ENCODE measurements around the gene FRRS1L.
A peak's percentile ranks its signal among the peaks of the same experiment; 100 is the strongest.

Gene FRRS1L

GRCh38 chr9:109101202-109101595, 65.8 kb downstream of the FRRS1L start:
- no peak for DNase-seq

- no peak for DNase-seq
These were observed 66.4 kb downstream of the FRRS1L start for GRCh38 chr9:109100543-109101201.

- DNase-seq = no peak
These were observed 68.1 kb downstream of the FRRS1L start for GRCh38 chr9:109098960-109099308.

- peak; percentile 38 for DNase-seq
These were observed 68.7 kb downstream of the FRRS1L start for GRCh38 chr9:109098171-109098959.

- DNase-seq = no peak
These were observed 69.9 kb downstream of the FRRS1L start for GRCh38 chr9:109097146-109097545.

GRCh38 chr9:109095321-109095720, 71.7 kb downstream of the FRRS1L start:
- DNase-seq = no peak

GRCh38 chr9:109094268-109094667, 72.8 kb downstream of the FRRS1L start:
- DNase-seq = no peak

GRCh38 chr9:109092587-109092986, 74.5 kb downstream of the FRRS1L start:
- DNase-seq = no peak

- no peak for DNase-seq
These were observed 74.9 kb downstream of the FRRS1L start for GRCh38 chr9:109092051-109092580.

GRCh38 chr9:109088221-109088620, 78.8 kb downstream of the FRRS1L start:
- DNase-seq = no peak

- DNase-seq = no peak
These were observed 79.3 kb downstream of the FRRS1L start for GRCh38 chr9:109087795-109088194.

GRCh38 chr9:109086221-109086620, 80.8 kb downstream of the FRRS1L start:
- no peak for DNase-seq

GRCh38 chr9:109085510-109085909, 81.5 kb downstream of the FRRS1L start:
- DNase-seq = no peak

- DNase-seq = no peak
These were observed 83.1 kb downstream of the FRRS1L start for GRCh38 chr9:109083813-109084405.

- DNase-seq = no peak
These were observed 83.9 kb downstream of the FRRS1L start for GRCh38 chr9:109083141-109083540.

- no peak for DNase-seq
These were observed 84.9 kb downstream of the FRRS1L start for GRCh38 chr9:109082091-109082620.

All from NCI-H2107 (cell line).